Left ventricle myocardium inferior (tissue), 1 donor: ENCODE measurements around the gene EMX1. TPM values are rescaled to one million over a fixed set of nuclear protein-coding genes. Genes with fewer than 3 reads are reported as not detected.

Experiments used
- DNase-seq: peaks from one replicate; pipeline ENCODE4 v3.0.0-alpha.2; 2020
- H3K27ac ChIP-seq: fragments of 200-600 bp; replicated peaks from 2 replicates; pipeline ENCODE4 v1.8.0; 2021
- H3K27me3 ChIP-seq: fragments of 200-600 bp; 2 replicates; pipeline ENCODE4 v1.8.0; 2021; ENCODE audit warnings: low read depth
- H3K36me3 ChIP-seq: fragments of 200-600 bp; 2 replicates; pipeline ENCODE4 v1.8.0; 2021
- H3K4me1 ChIP-seq: fragments of 200-600 bp; 2 replicates; pipeline ENCODE4 v1.8.0; 2021
- H3K4me3 ChIP-seq: fragments of 200-600 bp; 2 replicates; pipeline ENCODE4 v1.8.0; 2021; ENCODE audit warnings: mild to moderate bottlenecking, moderate library complexity
- H3K9me3 ChIP-seq: fragments of 200-600 bp; replicated peaks from 2 replicates; pipeline ENCODE4 v1.8.0; 2021
- intact Hi-C: fragments of 100-400 bp; cut with micrococcal nuclease; formaldehyde crosslinking; loops from one replicate; pipeline ENCODE4 v1.11.0; 2022
- total RNA-seq: library from RNA; stranded (reverse); fragmentation: NEBNext Ultra II Directional; extraction: Animal tissue kit (Norgen Biotek cat#: 25700); gene quantifications from one replicate; pipeline ENCODE4 v1.2.1, GENCODE V29; 2021
- TF ChIP-seq, protein P1 (sequence below): fragments of 200-600 bp; IDR thresholded peaks from 2 replicates; pipeline ENCODE4 v1.8.0; 2021; ENCODE audit warnings: antibody characterized with exemption, mild to moderate bottlenecking, borderline replicate concordance
- donor health status: DM: no; HTN: yes; CAD: no; lungs with severe emphysema.

EMX1 gene
- total RNA-seq, 1 donor from 2014 or later: not detected

DNA sequence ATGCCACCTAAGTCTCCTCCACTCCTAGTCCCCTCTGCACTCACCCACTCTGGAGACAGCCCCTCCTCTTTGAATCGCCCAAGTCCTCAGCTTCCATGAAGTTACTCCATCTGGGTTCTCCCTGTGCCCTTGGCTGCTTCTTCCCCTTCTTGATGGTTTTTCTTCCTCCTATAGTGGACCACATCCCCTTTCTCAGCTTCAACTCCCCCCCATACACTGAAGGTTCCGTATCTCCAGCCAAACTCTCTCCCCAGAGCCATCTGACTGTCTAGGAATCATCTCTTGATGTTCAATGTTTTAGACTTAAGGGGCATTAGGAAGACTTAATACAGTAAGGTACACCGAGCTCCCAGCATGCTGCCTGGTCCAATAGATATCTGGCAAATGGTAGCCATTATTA lies 39.6 kb downstream of the EMX1 start:
- Histone ChIP-seq H3K9me3 (no peaks in the 10 kb centered on the region), H3K4me1 (peaks cover 7% of the 10 kb centered on the region), H3K36me3 (peaks cover 5% of the 10 kb centered on the region), H3K27me3 (no peaks in the 10 kb centered on the region), H3K27ac (no peak overlapping the region), H3K4me3 (no peak overlapping the region)
- DNase-seq: no peak
- TF ChIP-seq, protein P1, sequence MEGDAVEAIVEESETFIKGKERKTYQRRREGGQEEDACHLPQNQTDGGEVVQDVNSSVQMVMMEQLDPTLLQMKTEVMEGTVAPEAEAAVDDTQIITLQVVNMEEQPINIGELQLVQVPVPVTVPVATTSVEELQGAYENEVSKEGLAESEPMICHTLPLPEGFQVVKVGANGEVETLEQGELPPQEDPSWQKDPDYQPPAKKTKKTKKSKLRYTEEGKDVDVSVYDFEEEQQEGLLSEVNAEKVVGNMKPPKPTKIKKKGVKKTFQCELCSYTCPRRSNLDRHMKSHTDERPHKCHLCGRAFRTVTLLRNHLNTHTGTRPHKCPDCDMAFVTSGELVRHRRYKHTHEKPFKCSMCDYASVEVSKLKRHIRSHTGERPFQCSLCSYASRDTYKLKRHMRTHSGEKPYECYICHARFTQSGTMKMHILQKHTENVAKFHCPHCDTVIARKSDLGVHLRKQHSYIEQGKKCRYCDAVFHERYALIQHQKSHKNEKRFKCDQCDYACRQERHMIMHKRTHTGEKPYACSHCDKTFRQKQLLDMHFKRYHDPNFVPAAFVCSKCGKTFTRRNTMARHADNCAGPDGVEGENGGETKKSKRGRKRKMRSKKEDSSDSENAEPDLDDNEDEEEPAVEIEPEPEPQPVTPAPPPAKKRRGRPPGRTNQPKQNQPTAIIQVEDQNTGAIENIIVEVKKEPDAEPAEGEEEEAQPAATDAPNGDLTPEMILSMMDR: no peak
- intact Hi-C loops: no loop called here

DNA sequence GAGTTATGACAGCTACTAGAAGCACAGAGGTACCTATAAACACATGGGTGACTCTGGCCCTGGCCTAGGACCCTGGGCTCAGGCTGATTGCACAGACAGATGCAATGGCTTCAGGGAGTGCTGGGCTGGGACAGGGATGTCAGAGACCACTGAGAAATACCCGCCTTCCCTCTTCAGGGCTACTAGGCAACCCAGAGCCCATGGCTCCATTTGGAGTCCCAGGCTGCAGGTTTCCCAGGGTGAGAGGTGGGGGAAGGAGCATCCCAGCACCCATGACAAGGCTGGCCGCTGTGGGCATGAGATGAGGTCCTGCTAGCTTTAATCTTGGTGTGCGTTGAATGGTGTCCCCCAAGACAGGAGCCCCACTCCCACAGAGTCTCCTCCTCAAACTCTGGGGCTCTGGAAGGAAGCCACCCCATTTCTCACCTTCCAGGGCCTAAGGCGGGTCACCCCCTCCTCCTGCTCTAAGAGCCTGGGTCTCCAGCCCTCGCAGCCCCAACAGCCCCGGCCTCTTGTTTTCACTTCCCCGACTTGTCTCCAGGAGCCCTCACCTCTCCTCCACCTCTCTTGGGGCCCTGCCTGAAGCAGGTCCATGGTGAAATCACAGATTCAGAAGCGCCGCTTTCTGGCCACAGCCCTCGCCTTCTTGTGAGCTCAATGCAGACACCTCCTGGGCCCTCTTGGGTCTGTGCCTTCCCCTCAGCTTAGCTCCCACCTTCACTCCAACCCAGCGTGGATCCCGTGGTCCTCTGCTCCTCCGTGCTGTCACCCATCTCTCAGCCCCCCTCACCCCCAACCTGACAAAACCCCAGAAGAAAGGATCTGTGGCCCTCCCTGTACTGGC lies 41.4 kb downstream of the EMX1 start:
- Histone ChIP-seq H3K4me1 (peaks cover 7% of the 10 kb centered on the region), H3K27me3 (no peaks in the 10 kb centered on the region), H3K27ac (no peak overlapping the region), H3K9me3 (no peaks in the 10 kb centered on the region), H3K4me3 (no peak overlapping the region), H3K36me3 (peaks cover 10% of the 10 kb centered on the region)
- DNase-seq: no peak
- intact Hi-C loops: no loop called here
- TF ChIP-seq, protein P1: no peak

DNA sequence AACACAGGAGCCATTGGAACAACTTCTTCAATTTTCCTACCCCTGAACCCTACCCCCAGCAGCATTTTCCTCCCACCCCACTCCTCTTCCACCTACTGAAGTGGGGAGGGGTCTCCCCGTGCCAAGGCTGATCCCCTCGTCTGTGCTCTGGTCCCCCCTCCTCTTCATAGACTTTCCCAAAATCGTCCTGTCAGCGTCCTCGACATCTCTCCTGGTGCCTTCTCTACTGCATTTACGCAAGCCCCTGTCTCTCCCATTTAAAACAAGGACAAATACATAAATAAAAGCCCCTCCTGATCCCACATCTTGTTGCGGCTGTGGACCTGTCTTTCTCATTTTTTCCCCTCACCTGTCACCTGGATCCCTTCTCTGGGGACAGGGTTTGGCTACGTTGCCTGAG lies 42.2 kb downstream of the EMX1 start:
- peaks cover 3% of the 10 kb centered on the region for H3K4me1 ChIP-seq
- DNase-seq: no peak
- TF ChIP-seq, protein P1: no peak
- no peak overlapping the region for H3K4me3 ChIP-seq
- H3K9me3 ChIP-seq: no peaks in the 10 kb centered on the region
- no peaks in the 10 kb centered on the region for H3K27me3 ChIP-seq
- intact Hi-C loops: no loop called here
- H3K27ac ChIP-seq: no peak overlapping the region
- H3K36me3 ChIP-seq: peaks cover 10% of the 10 kb centered on the region

DNA sequence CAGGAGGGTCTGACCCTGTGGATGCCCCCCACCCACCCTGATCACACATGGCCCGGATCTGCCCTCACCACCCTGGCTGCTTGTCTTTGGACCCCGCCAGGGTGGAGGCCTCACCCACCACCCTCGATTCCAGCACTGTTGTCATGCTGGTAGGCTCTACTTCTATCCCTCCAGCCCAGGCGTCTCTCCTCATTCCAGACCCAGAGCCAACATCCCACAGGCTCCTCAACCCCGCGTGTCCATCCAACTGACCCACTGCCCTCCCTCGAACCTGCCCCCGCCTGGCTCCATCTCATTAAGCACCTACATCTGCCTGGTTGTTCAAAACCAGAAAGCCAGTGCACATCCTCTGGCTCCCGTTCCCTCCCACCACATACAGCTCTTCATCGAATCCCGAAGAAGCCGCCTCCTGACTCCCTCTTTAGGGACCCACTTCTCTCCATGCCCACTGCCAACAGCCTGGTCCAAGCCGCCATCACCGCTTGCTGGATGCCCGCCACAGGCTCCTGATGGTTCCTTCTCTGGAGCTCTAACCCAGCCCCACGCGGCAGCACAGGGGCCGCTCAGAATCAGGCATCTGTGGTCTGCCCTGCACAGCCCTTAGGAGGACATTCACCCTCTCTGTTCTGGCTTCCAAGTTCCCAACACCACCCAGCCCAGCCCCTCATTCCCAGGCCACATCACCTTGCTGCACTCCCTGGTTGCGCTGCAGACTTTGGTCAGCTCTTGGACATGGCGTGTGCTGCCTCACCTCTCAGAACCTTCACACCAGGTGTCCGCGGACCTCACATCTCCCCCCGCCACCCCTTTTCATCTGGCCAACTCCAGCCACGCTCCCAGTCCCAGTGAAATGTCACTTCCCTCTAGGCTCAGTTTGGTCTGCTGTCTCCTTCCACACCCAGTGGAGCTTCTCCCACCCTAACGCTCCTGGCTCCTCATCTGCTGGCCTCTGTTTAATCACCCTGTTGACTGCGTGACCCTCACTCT lies 43.0 kb downstream of the EMX1 start:
- H3K4me3 ChIP-seq: no peak overlapping the region
- TF ChIP-seq, protein P1: no peak
- peaks cover 10% of the 10 kb centered on the region for H3K36me3 ChIP-seq
- H3K4me1 ChIP-seq: no peaks in the 10 kb centered on the region
- no peaks in the 10 kb centered on the region for H3K9me3 ChIP-seq
- no peak for DNase-seq
- no peak overlapping the region for H3K27ac ChIP-seq
- intact Hi-C loops: no loop called here
- no peaks in the 10 kb centered on the region for H3K27me3 ChIP-seq

DNA sequence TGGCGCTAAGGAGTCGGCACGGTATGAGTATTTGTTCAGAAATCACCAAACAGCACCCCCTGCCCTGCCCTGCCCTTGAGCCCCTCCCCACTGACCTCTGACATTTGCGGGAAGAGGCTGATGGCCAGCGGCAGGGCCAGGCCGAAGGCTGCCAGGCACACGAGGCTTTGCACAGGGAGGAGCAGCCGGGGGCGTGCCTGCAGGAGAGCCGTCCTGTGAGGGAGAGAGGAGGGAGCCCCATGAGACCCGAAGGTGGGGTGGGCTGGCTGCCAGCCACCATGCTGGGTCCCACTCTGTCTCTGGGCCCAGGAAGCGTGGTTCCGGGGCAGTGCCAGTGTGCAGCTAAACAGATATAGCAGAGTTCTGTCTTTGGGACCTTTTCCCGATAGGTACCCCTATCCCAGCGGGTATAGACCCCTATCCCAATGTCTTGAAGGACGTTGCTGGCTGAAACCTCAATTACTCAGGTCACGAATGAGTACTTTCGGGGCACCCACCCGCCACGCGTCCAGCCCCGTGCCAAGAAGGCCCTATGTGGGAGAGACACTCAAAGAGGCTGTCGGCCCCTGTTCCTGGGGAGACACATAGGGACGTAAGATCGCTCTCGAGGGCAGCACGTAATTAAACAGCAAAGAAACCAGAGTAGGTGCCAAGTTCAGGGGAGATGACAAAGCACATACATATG lies 43.9 kb downstream of the EMX1 start:
- Histone ChIP-seq H3K9me3 (no peaks in the 10 kb centered on the region), H3K36me3 (peaks cover 18% of the 10 kb centered on the region), H3K4me1 (no peaks in the 10 kb centered on the region), H3K27ac (no peak overlapping the region), H3K27me3 (no peaks in the 10 kb centered on the region), H3K4me3 (no peak overlapping the region)
- intact Hi-C loops: no loop called here
- TF ChIP-seq, protein P1: no peak
- no peak for DNase-seq
